ENCODE results near the gene TLK1.

Gene TLK1

GRCh38 chr2:170999654-171000053 lies 161.0 kb downstream of the TLK1 start:
- Histone ChIP-seq H3K4me3 (replicated peaks; ENCODE audit: insufficient read depth, low read length) (no peak overlapping the region), H3K27ac (replicated peaks) (no peak overlapping the region), H3K27me3 (ENCODE audit: insufficient read depth, poor library complexity, severe bottlenecking) (no peaks in the 10 kb centered on the region)
- no peak for TF ChIP-seq GABPA (IDR thresholded peaks at IDR 0.05; ENCODE audit: low read depth)
- TF ChIP-seq POLR2AphosphoS5 (IDR thresholded peaks at IDR 0.05; ENCODE audit: low read depth) = no peak
- no peak for TF ChIP-seq SPI1 (IDR thresholded peaks at IDR 0.05; ENCODE audit: borderline replicate concordance, low read depth)
- TF ChIP-seq REST (IDR thresholded peaks at IDR 0.05; ENCODE audit: insufficient replicate concordance, low read depth) = no peak
- DNase-seq (ENCODE audit: low read depth in 1 of 2, low spot score in 1 of 2) = no peak

GRCh38 chr2:170997893-170998597 lies 162.6 kb downstream of the TLK1 start:
- Histone ChIP-seq H3K27ac (replicated peaks) (no peak overlapping the region), H3K4me3 (replicated peaks; ENCODE audit: insufficient read depth, low read length) (no peak overlapping the region), H3K27me3 (ENCODE audit: insufficient read depth, poor library complexity, severe bottlenecking) (no peaks in the 10 kb centered on the region)
- TF ChIP-seq POLR2AphosphoS5 (IDR thresholded peaks at IDR 0.05; ENCODE audit: low read depth) (no peak), REST (IDR thresholded peaks at IDR 0.05; ENCODE audit: insufficient replicate concordance, low read depth) (no peak), CTCF (IDR thresholded peaks at IDR 0.05; ENCODE audit: insufficient read depth, low read length) (no peak), SPI1 (IDR thresholded peaks at IDR 0.05; ENCODE audit: borderline replicate concordance, low read depth) (no peak), GABPA (IDR thresholded peaks at IDR 0.05; ENCODE audit: low read depth) (no peak)
- no peak for DNase-seq (ENCODE audit: low read depth in 1 of 2, low spot score in 1 of 2)

GRCh38 chr2:170996316-170996715 lies 164.4 kb downstream of the TLK1 start:
- TF ChIP-seq POLR2AphosphoS5 (IDR thresholded peaks at IDR 0.05; ENCODE audit: low read depth) = no peak
- no peak for TF ChIP-seq SPI1 (IDR thresholded peaks at IDR 0.05; ENCODE audit: borderline replicate concordance, low read depth)
- H3K27me3 ChIP-seq (ENCODE audit: insufficient read depth, poor library complexity, severe bottlenecking) = no peaks in the 10 kb centered on the region
- no peak for DNase-seq (ENCODE audit: low read depth in 1 of 2, low spot score in 1 of 2)
- H3K27ac ChIP-seq (replicated peaks) = no peak overlapping the region
- no peak overlapping the region for H3K4me3 ChIP-seq (replicated peaks; ENCODE audit: insufficient read depth, low read length)

- no peak for DNase-seq (ENCODE audit: low read depth in 1 of 2, low spot score in 1 of 2)
- Histone ChIP-seq H3K4me3 (replicated peaks; ENCODE audit: insufficient read depth, low read length) (no peak overlapping the region), H3K27ac (replicated peaks) (no peak overlapping the region), H3K27me3 (ENCODE audit: insufficient read depth, poor library complexity, severe bottlenecking) (no peaks in the 10 kb centered on the region)
- TF ChIP-seq GABPA (IDR thresholded peaks at IDR 0.05; ENCODE audit: low read depth) = no peak
These were observed 169.1 kb downstream of the TLK1 start for GRCh38 chr2:170991398-170992182.

- H3K27me3 ChIP-seq (ENCODE audit: insufficient read depth, poor library complexity, severe bottlenecking) = peaks cover 4% of the 10 kb centered on the region
- H3K27ac ChIP-seq (replicated peaks) = no peak overlapping the region
- H3K4me3 ChIP-seq (replicated peaks; ENCODE audit: insufficient read depth, low read length) = no peak overlapping the region
- DNase-seq (ENCODE audit: low read depth in 1 of 2, low spot score in 1 of 2) = no peak
- no peak for TF ChIP-seq SPI1 (IDR thresholded peaks at IDR 0.05; ENCODE audit: borderline replicate concordance, low read depth)
- no peak for TF ChIP-seq CTCF (IDR thresholded peaks at IDR 0.05; ENCODE audit: insufficient read depth, low read length)
- no peak for TF ChIP-seq GABPA (IDR thresholded peaks at IDR 0.05; ENCODE audit: low read depth)
- no peak for TF ChIP-seq POLR2AphosphoS5 (IDR thresholded peaks at IDR 0.05; ENCODE audit: low read depth)
- no peak for TF ChIP-seq REST (IDR thresholded peaks at IDR 0.05; ENCODE audit: insufficient replicate concordance, low read depth)
These were observed 174.0 kb downstream of the TLK1 start for GRCh38 chr2:170986566-170987258.

Measured in HL-60 (cell line).